H1 (cell line): ENCODE results near the gene IP6K3. TPM values are rescaled to one million over a fixed set of nuclear protein-coding genes. Genes with fewer than 3 reads are reported as not detected.

Experiments used
- CTCF ChIA-PET: fragments of 300-600 bp; sonication (Branson Sonifier 250); formaldehyde crosslinking; loops from one replicate; lab custom pipeline; 2021; ENCODE audit not compliant: partially characterized antibody; lab: Charles Lee
- POLR2A ChIA-PET: fragments of 300-600 bp; sonication (Branson Sonifier 250); formaldehyde crosslinking; loops from one replicate; lab custom pipeline; 2021; ENCODE audit warnings: inconsistent platforms; ENCODE audit not compliant: partially characterized antibody; lab: Charles Lee
- DNase-seq, 2 experiments: peaks; one replicate each; pipeline versions ENCODE4 v3.0.0 to v3.0.0-alpha.2; 2010 to 2022; ENCODE audit warnings: low spot score in 2 of 2, low read depth in 1 of 2, mixed read lengths in 1 of 2
- FAIRE-seq: peaks from 2 replicates; lab custom pipeline; 2011; peaks lifted over from hg19 to GRCh38; lab: Jason Lieb, UNC
- H2AFZ ChIP-seq: 2 replicates; pipeline ENCODE4 v1.8.1; 2012; ENCODE audit warnings: low read length, inconsistent platforms
- H2AK5ac ChIP-seq: 2 replicates; pipeline ENCODE4 v1.6.1; 2013; ENCODE audit warnings: low read depth, low read length
- H2BK120ac ChIP-seq: replicated peaks from 2 replicates; pipeline ENCODE3; 2013; ENCODE audit warnings: low read depth, low read length, inconsistent platforms
- H2BK12ac ChIP-seq: 2 replicates; pipeline ENCODE4 v1.6.1; 2013; ENCODE audit warnings: low read depth, low read length
- H2BK15ac ChIP-seq: 2 replicates; pipeline ENCODE4 v1.6.1; 2013; ENCODE audit warnings: low read length
- H2BK20ac ChIP-seq: 2 replicates; pipeline ENCODE4 v1.6.1; 2013; ENCODE audit warnings: low read length
- H2BK5ac ChIP-seq: 2 replicates; pipeline ENCODE4 v1.6.1; 2013; ENCODE audit warnings: low read depth, low read length
- H3K14ac ChIP-seq: 2 replicates; pipeline ENCODE4 v1.6.1; 2013; ENCODE audit warnings: inconsistent platforms; ENCODE audit not compliant: insufficient read length
- H3K18ac ChIP-seq: 2 replicates; pipeline ENCODE4 v1.6.1; 2013; ENCODE audit warnings: low read length; ENCODE audit errors: extremely low read depth
- H3K23ac ChIP-seq: 2 replicates; pipeline ENCODE4 v1.6.1; 2013; ENCODE audit warnings: inconsistent platforms; ENCODE audit not compliant: insufficient read length
- H3K23me2 ChIP-seq: 2 replicates; pipeline ENCODE4 v1.6.1; 2013; ENCODE audit warnings: low read depth, low read length
- H3K27ac ChIP-seq: 2 replicates; pipeline ENCODE4 v1.6.1; 2011; ENCODE audit warnings: low read depth, low read length, inconsistent platforms
- H3K27me3 ChIP-seq, 4 experiments: replicated peaks in 1 of 4; 1 replicate in 1 of 4; 2 replicates in 3 of 4; pipeline versions ENCODE4 v1.6.1 to v1.8.1; 2011 to 2013; ENCODE audit warnings: low read length in 3 of 4, mild to moderate bottlenecking in 3 of 4, inconsistent platforms in 2 of 4, mixed read lengths in 2 of 4, moderate library complexity in 1 of 4; ENCODE audit not compliant: control insufficient read depth in 3 of 4, insufficient read depth in 3 of 4; ENCODE audit errors: extremely low read depth in 1 of 4
- H3K36me3 ChIP-seq, 4 experiments: 2 replicates each; pipeline versions ENCODE4 v1.6.1 to v1.8.1; 2011 to 2013; ENCODE audit warnings: mild to moderate bottlenecking in 4 of 4, low read length in 3 of 4, moderate library complexity in 2 of 4, control low read depth in 1 of 4, inconsistent platforms in 1 of 4; ENCODE audit not compliant: insufficient read depth in 4 of 4, control insufficient read depth in 2 of 4
- H3K4ac ChIP-seq: replicated peaks from 2 replicates; pipeline ENCODE3; 2013; ENCODE audit warnings: low read length, low read depth, mixed read lengths, inconsistent platforms; ENCODE audit not compliant: insufficient read length
- H3K4me1 ChIP-seq, 4 experiments: replicated peaks in 1 of 4; 1 replicate in 1 of 4; 2 replicates in 3 of 4; pipeline versions ENCODE4 v1.6.1 to v1.8.1; 2011 to 2013; ENCODE audit warnings: low read length in 3 of 4, inconsistent platforms in 2 of 4, mixed read lengths in 1 of 4; ENCODE audit not compliant: insufficient read depth in 4 of 4, control insufficient read depth in 3 of 4
- H3K4me2 ChIP-seq, 2 experiments: 2 replicates each; pipeline versions ENCODE4 v1.6.1 to v1.8.1; 2011 to 2013; ENCODE audit warnings: low read depth in 2 of 2, low read length in 2 of 2, control low read depth in 1 of 2, inconsistent platforms in 1 of 2, mild to moderate bottlenecking in 1 of 2; ENCODE audit not compliant: insufficient read depth in 1 of 2
- H3K4me3 ChIP-seq, 4 experiments: fragments of 200-600, 300-600 bp in 1 of 4; sonication (generic), shearing (Covaris generic), sonication (Bioruptor Twin) in 1 of 4; 2 replicates each; pipeline versions ENCODE4 v1.5.1 to v1.8.1; 2011 to 2016; ENCODE audit warnings: low read length in 4 of 4, low read depth in 3 of 4, control low read depth in 2 of 4, inconsistent platforms in 2 of 4, mild to moderate bottlenecking in 2 of 4, mixed read lengths in 1 of 4, moderate library complexity in 1 of 4; ENCODE audit not compliant: insufficient read depth in 2 of 4; ENCODE audit errors: extremely low read depth in 1 of 4
- H3K56ac ChIP-seq: replicated peaks from 2 replicates; pipeline ENCODE3; 2013; ENCODE audit warnings: low read depth, mild to moderate bottlenecking, mixed read lengths, low read length, inconsistent platforms; ENCODE audit not compliant: insufficient read length
- H3K79me1 ChIP-seq: 2 replicates; pipeline ENCODE4 v1.6.1; 2013; ENCODE audit warnings: low read depth, low read length, control low read depth
- H3K79me2 ChIP-seq, 2 experiments: 2 replicates each; pipeline versions ENCODE4 v1.6.1 to v1.8.1; 2012 to 2013; ENCODE audit warnings: low read length in 2 of 2, mild to moderate bottlenecking in 2 of 2, inconsistent platforms in 1 of 2; ENCODE audit not compliant: insufficient read depth in 2 of 2, control insufficient read depth in 1 of 2
- H3K9ac ChIP-seq, 4 experiments: replicated peaks in 1 of 4; 1 replicate in 1 of 4; 2 replicates in 3 of 4; pipeline versions ENCODE4 v1.6.1 to v1.8.1; 2011 to 2013; ENCODE audit warnings: low read depth in 3 of 4, low read length in 3 of 4, control low read depth in 2 of 4, mild to moderate bottlenecking in 2 of 4, moderate library complexity in 2 of 4, inconsistent platforms in 1 of 4; ENCODE audit errors: extremely low read depth in 1 of 4
- H3K9me3 ChIP-seq, 2 experiments: 2 replicates each; pipeline versions ENCODE4 v1.6.1 to v1.8.1; 2012 to 2013; ENCODE audit warnings: mild to moderate bottlenecking in 2 of 2, moderate library complexity in 2 of 2, control low read depth in 1 of 2, inconsistent platforms in 1 of 2, low read depth in 1 of 2, low read length in 1 of 2, mixed read lengths in 1 of 2; ENCODE audit not compliant: insufficient read depth in 2 of 2
- H4K20me1 ChIP-seq, 2 experiments: replicated peaks in 1 of 2; 2 replicates each; pipeline versions ENCODE3 to v1.8.1; 2011 to 2013; ENCODE audit warnings: inconsistent platforms in 2 of 2, low read length in 2 of 2, mild to moderate bottlenecking in 1 of 2; ENCODE audit not compliant: insufficient read depth in 2 of 2, control insufficient read depth in 1 of 2
- H4K5ac ChIP-seq: 2 replicates; pipeline ENCODE4 v1.6.1; 2013; ENCODE audit warnings: low read length, low read depth, mixed read lengths, inconsistent platforms; ENCODE audit not compliant: insufficient read length
- H4K8ac ChIP-seq: 2 replicates; pipeline ENCODE4 v1.8.0; 2013; ENCODE audit warnings: mild to moderate bottlenecking, moderate library complexity, low read length, inconsistent platforms; ENCODE audit not compliant: insufficient read depth; ENCODE audit errors: extremely low read depth
- H4K91ac ChIP-seq: replicated peaks from 2 replicates; pipeline ENCODE3; 2013; ENCODE audit warnings: low read length, mixed read lengths, inconsistent platforms; ENCODE audit not compliant: insufficient read length
- CBX8 ChIP-seq: fragments of 300-800, 300-1000 bp; sonication (generic); IDR thresholded peaks from 2 replicates; pipeline ENCODE4 v1.7.1; 2016; ENCODE audit warnings: low read depth, low read length, borderline replicate concordance
- CTCF ChIP-seq, 3 experiments: IDR thresholded peaks; 1 replicate in 2 of 3; 2 replicates in 1 of 3; pipeline versions ENCODE4 v1.5.1 to v1.6.1; 2011; ENCODE audit warnings: low read length in 3 of 3, mild to moderate bottlenecking in 3 of 3, inconsistent platforms in 2 of 3, low read depth in 1 of 3, moderate library complexity in 1 of 3; ENCODE audit not compliant: insufficient read depth in 1 of 3; ENCODE audit errors: control extremely low read depth in 1 of 3
- NANOG ChIP-seq: IDR thresholded peaks from 2 replicates; pipeline ENCODE4 v1.6.1; 2011; ENCODE audit warnings: low read length, low read depth, mild to moderate bottlenecking, inconsistent platforms; ENCODE audit not compliant: insufficient read depth, poor library complexity, severe bottlenecking
- WGBS, 2 experiments: shearing (Covaris generic) in 1 of 2; methylation state at CpG; one replicate each; pipeline versions ENCODE4 v1.1.6 to v1.1.7; 2013 to 2015; ENCODE audit warnings: low lambda C conversion rate in 2 of 2, mixed read lengths in 2 of 2, inconsistent platforms in 1 of 2, low coverage in 1 of 2, missing lambda C conversion rate in 1 of 2; ENCODE audit not compliant: insufficient replicate concordance in 2 of 2, insufficient coverage in 1 of 2, insufficient read length in 1 of 2; ENCODE audit errors: extremely low coverage in 1 of 2, missing lambda C conversion rate in 1 of 2; 5-methylcytosine and 5-hydroxymethylcytosine counted together
- polyA plus RNA-seq, 7 experiments: library from polyadenylated mRNA; depleted of rRNA in 3 of 7; stranded (reverse) in 5 of 7; unstranded in 2 of 7; fragments of >200 nt in 5 of 7; fragments of 200-250 nt in 2 of 7; gene quantifications; 1 replicate in 5 of 7; 2 replicates in 1 of 7; 4 replicates in 1 of 7; pipeline versions ENCODE4 v1.2.1 to v1.2.3, GENCODE V29; 2011 to 2013; ENCODE audit warnings: missing spikeins in 2 of 7, mixed read lengths in 2 of 7
- total RNA-seq: library from RNA; stranded (reverse); fragmentation: NEBNext Ultra II Directional; extraction: Animal tissue kit (Norgen Biotek cat#: 25700); gene quantifications from 2 replicates; pipeline ENCODE4 v1.2.1, GENCODE V29; 2021

IP6K3 gene
- total and polyA plus RNA-seq, 2 of the 8 experiments (the other 6 are each of a cell fraction or from before 2014, with no cell fraction given): 0.22 to 0.73 TPM

DNA sequence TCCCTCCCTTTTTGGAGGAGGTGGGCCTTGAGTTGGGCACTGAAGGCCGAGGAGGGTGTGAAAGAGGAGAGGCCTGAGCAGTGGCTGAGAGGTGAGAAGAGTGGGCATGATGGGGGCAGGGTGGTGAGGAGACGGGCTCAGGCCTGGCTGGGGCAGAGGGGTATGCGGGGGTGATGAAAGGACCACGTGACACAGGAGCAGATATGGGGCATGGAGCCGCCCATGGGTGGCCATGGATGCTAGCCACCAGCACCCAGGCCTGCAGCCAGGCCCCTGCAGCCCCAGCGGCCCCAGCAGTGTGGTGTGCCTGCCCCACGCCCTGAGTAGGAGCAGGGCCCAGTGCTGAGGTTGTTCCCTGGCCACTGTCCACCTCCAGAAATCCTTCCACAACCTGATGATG lies 61.7 kb downstream of the IP6K3 start:
- Histone ChIP-seq H3K56ac (no peak overlapping the region), H2BK15ac (no peak overlapping the region), H2BK5ac (no peak overlapping the region), H4K91ac (no peak overlapping the region), H4K8ac (no peak overlapping the region), H4K5ac (no peak overlapping the region), H3K9me3 (no peaks in the 10 kb centered on the region), H3K9ac (no peak overlapping the region), H3K18ac (no peak overlapping the region), H2BK12ac (no peak overlapping the region), H3K27me3 (no peaks in the 10 kb centered on the region), H2AFZ (no peak overlapping the region), H3K79me1 (no peaks in the 10 kb centered on the region), H2BK120ac (no peak overlapping the region), H3K36me3 (peaks cover 12 to 62% (median 42%) of the 10 kb centered on the region in 4 experiments; a peak in 6 of 8 replicates), H3K4ac (no peak overlapping the region), H3K27ac (no peak overlapping the region), H3K4me3 (no peak overlapping the region), H3K23me2 (no peaks in the 10 kb centered on the region), H3K4me1 (no peaks in the 10 kb centered on the region), H3K14ac (no peak overlapping the region), H3K79me2 (no peaks in the 10 kb centered on the region), H3K23ac (no peak overlapping the region), H4K20me1 (peaks cover 0 to 13% of the 10 kb centered on the region in 2 experiments), H2BK20ac (no peak overlapping the region), H2AK5ac (no peak overlapping the region), H3K4me2 (no peak overlapping the region)
- no peak for DNase-seq
- FAIRE-seq: no peak
- ChIA-PET POLR2A (interaction anchor here (1.4 kb wide), 1 partner anchor 9 kb away, joined by 4 read pairs; no protein-coding TSS in a partner anchor), CTCF (interaction anchor here (1.7 kb wide), 1 partner anchor 98 kb away, joined by 4 read pairs; no protein-coding TSS in a partner anchor)
- TF ChIP-seq CBX8 (no peak), CTCF (IDR thresholded peaks at IDR 0.05; ENCODE audit: control extremely low read depth in 1 of 3, insufficient read depth in 1 of 3, low read depth in 1 of 3, low read length in 3 of 3) (no peak), NANOG (no peak)
- 87% methylated on average over 7 of the region's 7 CpGs; no CpG with 5 or more reads in 1 of the 2 experiments for whole genome bisulfite sequencing, 2 experiments
